ENCODE measurements around the gene AMOTL1. TPM values are rescaled to one million over a fixed set of nuclear protein-coding genes. Genes with fewer than 3 reads are reported as not detected.

The AMOTL1 gene
- total and polyA plus RNA-seq, 2 donors (not counting 3 experiments of a cell fraction or from before 2014, with no cell fraction given): 12.5 to 37.8 TPM

DNA sequence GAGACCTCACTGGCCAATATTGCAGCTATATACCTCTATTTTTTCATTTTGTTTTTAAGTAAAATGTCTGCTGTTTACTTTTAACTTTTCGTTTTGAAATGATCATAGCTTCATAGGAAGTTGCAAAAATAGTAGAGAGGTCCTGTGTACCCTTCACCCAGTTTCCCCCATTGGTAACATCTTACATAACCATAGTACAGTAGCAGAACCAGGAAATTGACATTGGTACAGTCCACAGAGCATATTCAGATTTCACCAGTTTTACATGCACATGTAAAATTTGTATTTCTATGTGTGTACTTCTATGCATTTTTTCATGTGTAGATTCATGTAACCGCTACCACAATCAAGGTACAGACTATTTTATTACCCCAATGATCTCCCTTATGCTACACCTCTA, 3.8 kb downstream of the AMOTL1 start:
- peaks cover 7% of the 10 kb centered on the region for H4K20me1 ChIP-seq (replicated peaks; ENCODE audit: control insufficient read depth, extremely low read depth, insufficient read depth, low read length)
- TF ChIP-seq POLR2A (IDR thresholded peaks at IDR 0.05; ENCODE audit: low read depth, low read length): no peak
- no peak for TF ChIP-seq EZH2 (IDR thresholded peaks at IDR 0.05; ENCODE audit: borderline replicate concordance, low read depth, low read length, severe bottlenecking)
- TF ChIP-seq GATA2 (IDR thresholded peaks at IDR 0.05; ENCODE audit: insufficient read depth, insufficient read length, low read depth, low read length): no peak
- no peak for TF ChIP-seq MYC (IDR thresholded peaks at IDR 0.05; ENCODE audit: low read depth, low read length)
- TF ChIP-seq JUN (IDR thresholded peaks at IDR 0.05; ENCODE audit: borderline replicate concordance, insufficient read depth, insufficient read length, low read depth): no peak
- TF ChIP-seq, protein P1, sequence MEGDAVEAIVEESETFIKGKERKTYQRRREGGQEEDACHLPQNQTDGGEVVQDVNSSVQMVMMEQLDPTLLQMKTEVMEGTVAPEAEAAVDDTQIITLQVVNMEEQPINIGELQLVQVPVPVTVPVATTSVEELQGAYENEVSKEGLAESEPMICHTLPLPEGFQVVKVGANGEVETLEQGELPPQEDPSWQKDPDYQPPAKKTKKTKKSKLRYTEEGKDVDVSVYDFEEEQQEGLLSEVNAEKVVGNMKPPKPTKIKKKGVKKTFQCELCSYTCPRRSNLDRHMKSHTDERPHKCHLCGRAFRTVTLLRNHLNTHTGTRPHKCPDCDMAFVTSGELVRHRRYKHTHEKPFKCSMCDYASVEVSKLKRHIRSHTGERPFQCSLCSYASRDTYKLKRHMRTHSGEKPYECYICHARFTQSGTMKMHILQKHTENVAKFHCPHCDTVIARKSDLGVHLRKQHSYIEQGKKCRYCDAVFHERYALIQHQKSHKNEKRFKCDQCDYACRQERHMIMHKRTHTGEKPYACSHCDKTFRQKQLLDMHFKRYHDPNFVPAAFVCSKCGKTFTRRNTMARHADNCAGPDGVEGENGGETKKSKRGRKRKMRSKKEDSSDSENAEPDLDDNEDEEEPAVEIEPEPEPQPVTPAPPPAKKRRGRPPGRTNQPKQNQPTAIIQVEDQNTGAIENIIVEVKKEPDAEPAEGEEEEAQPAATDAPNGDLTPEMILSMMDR (IDR thresholded peaks at IDR 0.05; ENCODE audit: extremely low read depth in 1 of 2, insufficient read depth in 1 of 2, low read depth in 1 of 2, low read length in 2 of 2): no peak
- TF ChIP-seq POLR2AphosphoS5 (IDR thresholded peaks at IDR 0.05; ENCODE audit: insufficient read depth, low read depth, low read length): no peak
- no peak for TF ChIP-seq FOS (IDR thresholded peaks at IDR 0.05; ENCODE audit: borderline replicate concordance, insufficient read depth, low read length)
- TF ChIP-seq, protein P2, sequence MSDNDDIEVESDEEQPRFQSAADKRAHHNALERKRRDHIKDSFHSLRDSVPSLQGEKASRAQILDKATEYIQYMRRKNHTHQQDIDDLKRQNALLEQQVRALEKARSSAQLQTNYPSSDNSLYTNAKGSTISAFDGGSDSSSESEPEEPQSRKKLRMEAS (IDR thresholded peaks at IDR 0.05; ENCODE audit: insufficient read depth, insufficient read length): no peak
- no peaks in the 10 kb centered on the region for H3K36me3 ChIP-seq (ENCODE audit: control insufficient read depth in 2 of 2, extremely low read depth in 1 of 2, insufficient read depth in 2 of 2, low read length in 2 of 2)
- intact Hi-C loops (cut with micrococcal nuclease): no loop called here
- H3K9ac ChIP-seq (replicated peaks; ENCODE audit: extremely low read depth, insufficient read depth, low read length): no peak overlapping the region
- dilution Hi-C loops (cut with MboI; ENCODE audit: extremely low pct_ligation_motif_present, low sequenced_read_pairs): no loop called here
- H3K4me3 ChIP-seq (replicated peaks in 1 of 3; ENCODE audit: insufficient read depth in 1 of 3, low read depth in 1 of 3, low read length in 3 of 3): no peak overlapping the region
- no peaks in the 10 kb centered on the region for H3K27me3 ChIP-seq (ENCODE audit: control insufficient read depth in 2 of 2, insufficient read depth in 2 of 2, low read length in 2 of 2)
- BruUV-seq (replicated peaks): no TSS peak
- peaks cover 29% of the 10 kb centered on the region for H3K4me1 ChIP-seq (ENCODE audit: control insufficient read depth, extremely low read depth, insufficient read depth, low read length)
- H3K4me2 ChIP-seq (ENCODE audit: insufficient read depth, low read length): no peak overlapping the region
- H3K27ac ChIP-seq (ENCODE audit: insufficient read depth, low read depth, low read length): no peak overlapping the region
- H2AFZ ChIP-seq (ENCODE audit: low read depth, low read length): no peak overlapping the region
- no peaks in the 10 kb centered on the region for H3K9me1 ChIP-seq (replicated peaks; ENCODE audit: control insufficient read depth, extremely low read depth, insufficient read depth, low read length)
- H3K9me3 ChIP-seq (replicated peaks; ENCODE audit: control insufficient read depth, insufficient read depth, low read length): no peaks in the 10 kb centered on the region
- POLR2A ChIA-PET: no interaction called here
- CTCF ChIA-PET: interaction anchor here (0.6 to 2.6 kb wide), 6 partner anchors 8 to 1502 kb away, joined by 3 to 6 read pairs (median 4); no protein-coding TSS in a partner anchor
- FAIRE-seq: no peak
- H3K79me2 ChIP-seq (ENCODE audit: control insufficient read depth, insufficient read depth, low read length): peaks cover 82% of the 10 kb centered on the region
- DNase-seq (ENCODE audit: low read depth, low spot score): no peak

Data from endothelial cell of umbilical vein (primary cell).